ENCODE results near the gene PPP1CA.

- no peak for TF ChIP-seq POLR2AphosphoS5 (IDR thresholded peaks at IDR 0.05)
- no peak for TF ChIP-seq CTCF (IDR thresholded peaks at IDR 0.05)
Measured at GRCh38 chr11:67368621-67369020, 33.0 kb downstream of the PPP1CA start.
